HG03196 (cell line): ENCODE results near the gene RGS8.

Experiments
- ATAC-seq: cut with Tn5 transposase; IDR thresholded peaks from one replicate; pipeline ENCODE4 v1.9.1; 2021; ENCODE audit not compliant: unreplicated experiment

The RGS8 gene

DNA sequence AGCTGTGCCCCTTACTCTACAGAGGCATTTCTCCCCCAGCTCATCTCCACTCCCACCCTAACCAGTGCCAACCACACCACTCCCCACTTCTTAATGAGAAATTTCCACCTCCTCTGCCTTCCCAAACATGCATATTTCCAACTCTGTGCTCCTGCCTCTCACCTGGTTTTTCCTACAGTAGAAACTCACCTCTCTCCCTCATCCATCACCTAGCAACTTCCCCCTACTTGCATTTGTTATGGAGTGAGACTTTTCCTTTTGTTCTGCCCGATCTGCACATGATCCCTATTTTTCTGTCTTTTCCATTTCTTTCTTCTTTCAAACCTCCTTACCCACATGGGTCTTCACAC lies 11.9 kb downstream of the RGS8 start:
- no peak for ATAC-seq

DNA sequence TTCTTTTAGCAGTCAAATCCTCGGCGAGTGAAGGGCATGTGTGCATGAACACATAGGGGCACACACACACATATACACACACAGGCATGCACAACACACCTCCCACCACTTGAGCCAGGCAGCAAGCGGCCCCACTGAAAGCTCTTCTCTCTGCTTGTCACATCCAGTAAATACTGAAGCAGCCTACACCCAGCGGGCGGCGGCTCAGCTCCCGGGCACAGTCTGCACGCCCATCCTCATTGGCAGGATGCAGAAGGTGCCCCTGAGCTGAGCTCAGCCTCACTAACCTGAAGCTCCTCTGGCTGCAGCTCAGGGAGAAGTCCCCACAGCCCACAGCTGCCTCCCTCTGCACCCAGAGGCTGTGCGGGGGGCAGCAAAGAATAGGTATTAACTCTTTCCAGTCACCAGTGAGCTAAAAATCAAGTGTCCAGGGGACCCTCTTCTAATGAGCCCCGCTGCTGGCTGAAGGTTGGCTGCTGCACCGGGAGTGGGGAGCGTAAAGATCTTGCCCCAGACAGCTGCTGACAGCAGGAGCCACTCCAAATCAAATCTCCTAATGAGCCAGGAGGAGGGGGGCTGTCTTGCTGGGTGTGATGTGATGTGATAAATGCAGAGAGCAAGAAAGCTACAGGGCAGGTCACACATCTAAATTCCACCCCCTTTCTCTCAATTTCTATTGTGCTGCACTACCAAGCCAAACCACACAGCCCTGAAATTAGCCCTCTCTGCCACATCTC lies 12.5 kb downstream of the RGS8 start:
- ATAC-seq, result no peak

DNA sequence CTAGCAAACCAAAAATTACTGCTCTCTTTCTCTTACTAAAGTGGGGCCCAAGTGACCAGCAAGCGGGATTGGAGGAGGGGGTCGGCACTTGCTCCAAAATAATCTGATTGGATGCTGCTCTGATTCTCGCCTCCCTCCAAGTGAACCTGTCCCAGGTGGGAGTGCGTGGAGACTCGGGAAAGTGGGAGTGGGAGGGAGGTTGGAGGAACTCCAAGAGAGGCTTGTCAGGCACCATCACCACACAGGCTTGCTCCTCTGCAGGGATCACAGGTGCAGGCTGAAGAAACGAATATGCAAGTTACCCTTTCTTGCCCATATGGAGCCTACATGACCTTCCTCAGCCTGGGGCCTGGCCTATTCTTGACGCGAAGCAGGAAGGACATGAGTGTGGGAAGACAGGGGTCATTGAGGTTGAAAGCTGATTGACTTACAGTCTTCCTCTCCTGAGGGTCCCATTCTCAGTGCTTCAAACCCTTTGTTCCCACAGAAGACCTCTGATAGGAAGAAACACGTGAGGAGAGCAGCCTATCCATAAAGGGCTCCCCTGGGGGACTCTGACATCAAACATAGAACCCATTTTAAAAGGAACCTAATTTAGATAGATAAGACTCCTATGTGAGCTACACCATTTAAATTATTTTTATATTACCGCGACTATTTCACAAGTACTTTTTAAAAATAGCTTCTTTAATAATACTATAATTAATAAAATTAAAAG lies 14.2 kb downstream of the RGS8 start:
- no peak for ATAC-seq

DNA sequence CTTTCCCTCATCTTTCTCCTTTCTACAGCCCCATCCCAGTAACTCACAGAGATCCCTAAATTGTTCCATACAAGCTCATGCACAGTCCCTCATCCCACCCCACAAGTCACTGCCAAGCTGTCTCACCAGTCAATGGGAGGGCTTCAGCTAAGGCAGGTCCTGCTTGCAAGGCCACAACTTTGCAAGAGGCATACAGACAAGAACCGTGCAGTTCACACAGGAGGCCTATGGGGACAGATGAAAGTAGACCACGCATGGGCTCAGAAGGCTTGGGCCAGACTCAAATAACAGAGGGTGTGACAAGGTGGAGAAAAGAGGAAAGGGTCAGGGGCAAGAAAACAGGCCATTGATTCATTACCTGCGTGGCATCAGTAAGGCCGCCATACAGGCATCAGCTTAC lies 15.1 kb downstream of the RGS8 start:
- ATAC-seq, result no peak

DNA sequence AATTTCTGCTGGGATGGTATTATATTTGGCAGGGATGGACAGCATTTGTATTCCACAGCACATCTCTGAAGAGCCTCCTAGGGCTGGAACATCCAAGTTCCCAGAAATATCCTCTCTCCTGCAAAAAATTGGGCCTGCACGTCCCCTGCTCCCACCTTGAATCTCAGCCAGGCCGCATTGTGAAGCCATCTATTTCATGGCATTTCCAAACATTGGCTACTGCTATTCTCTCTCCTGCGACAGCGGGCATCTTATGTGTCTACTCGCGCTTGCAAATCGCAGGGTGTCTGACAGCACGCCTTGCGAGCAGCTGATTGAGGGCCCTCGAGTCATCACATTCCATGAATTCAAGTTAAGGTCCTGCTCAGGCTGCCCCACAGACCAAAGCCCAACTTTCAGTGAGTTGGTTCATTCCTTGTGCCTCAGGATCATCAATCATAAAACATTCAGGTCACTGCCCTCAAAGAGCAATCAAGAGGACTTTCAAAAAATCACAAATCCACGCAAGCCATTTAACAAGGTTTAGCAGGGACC lies 15.8 kb downstream of the RGS8 start:
- ATAC-seq, result no peak

DNA sequence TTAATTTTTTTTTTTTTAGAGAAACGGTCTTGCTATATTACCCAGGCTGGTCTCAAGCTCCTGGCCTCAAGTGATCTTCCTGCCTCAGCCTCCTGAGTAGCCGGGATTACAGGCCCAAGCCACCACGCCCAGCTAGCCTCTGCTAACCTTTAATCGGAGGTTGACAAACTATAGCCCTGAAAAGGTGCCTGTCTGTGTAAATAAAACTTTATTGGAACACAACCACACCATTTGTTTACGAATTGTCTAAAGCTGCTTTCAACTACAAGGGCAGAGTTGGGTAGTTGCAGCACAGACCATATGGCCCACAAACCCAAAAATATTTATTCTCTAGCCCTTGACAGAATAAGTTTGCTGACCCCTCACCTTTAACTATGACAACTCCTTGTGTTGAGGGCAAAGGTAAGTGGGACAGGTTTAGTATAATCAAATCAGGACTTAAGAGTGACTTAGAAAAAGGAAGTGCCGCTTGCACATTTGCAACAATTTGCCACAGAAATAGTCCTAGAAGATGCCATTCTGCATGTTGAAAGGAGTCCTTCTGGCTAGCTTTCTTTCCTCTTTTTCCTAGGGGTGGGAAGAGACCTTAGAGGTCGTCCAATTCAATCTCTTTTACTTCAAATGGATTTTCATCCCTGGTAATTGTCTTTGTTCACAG lies 16.4 kb downstream of the RGS8 start:
- no peak for ATAC-seq

DNA sequence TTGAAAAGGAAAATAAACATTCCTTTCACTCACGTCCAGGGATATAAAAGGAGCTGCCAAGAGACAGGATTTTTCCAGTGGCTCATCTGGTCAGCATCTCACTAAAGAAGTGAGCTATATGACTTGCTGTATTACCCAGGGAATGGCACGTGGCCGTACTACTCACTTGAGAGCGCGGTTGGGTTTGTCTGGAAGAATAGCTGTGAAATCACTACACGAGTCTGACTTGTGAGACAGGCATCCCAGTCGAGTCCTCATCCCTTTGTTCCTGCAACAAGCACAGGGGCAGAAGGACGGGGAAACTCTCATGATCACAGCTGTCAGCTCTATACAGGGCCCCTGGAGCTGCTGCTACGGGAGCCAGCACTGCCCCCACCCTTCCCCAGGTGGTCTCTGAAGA lies 17.7 kb downstream of the RGS8 start:
- no peak for ATAC-seq

DNA sequence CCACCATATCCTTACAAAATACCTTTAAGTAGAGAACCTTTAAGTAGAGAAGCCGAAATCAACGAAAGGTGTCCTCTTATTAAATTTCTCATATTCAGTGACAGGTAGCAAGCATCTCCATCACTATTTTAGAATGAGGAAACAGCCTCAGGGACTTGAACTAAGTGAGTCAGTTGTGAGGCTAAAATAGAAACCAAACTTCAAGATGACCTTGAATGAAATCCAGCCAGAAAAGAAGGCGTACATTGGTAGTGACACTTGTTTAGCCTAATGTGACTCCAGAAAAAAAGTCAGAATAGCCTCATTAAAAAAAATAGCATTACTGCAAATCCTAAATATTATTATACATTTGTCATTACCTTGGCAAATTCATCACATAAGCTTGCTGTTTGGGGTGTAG lies 20.1 kb downstream of the RGS8 start:
- ATAC-seq, result no peak

DNA sequence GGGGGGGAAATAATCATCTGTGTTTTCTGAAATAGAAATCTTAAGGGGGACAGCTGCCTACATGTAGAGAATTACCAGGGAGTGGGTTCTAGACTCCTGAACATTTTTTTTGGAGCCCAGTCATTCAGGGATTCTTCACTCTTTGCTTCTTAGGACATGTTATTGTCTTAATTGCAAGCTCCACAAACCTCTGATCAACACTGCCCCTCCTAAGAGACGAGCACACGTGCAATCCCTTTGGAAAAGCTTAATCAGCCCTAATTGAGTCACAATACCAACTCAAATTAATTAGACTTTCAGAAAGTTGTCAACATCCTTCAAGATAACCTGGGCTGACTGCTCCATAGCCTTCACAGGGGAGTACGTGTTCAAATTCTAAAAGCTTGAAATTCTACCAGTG lies 21.4 kb downstream of the RGS8 start:
- ATAC-seq, result no peak

DNA sequence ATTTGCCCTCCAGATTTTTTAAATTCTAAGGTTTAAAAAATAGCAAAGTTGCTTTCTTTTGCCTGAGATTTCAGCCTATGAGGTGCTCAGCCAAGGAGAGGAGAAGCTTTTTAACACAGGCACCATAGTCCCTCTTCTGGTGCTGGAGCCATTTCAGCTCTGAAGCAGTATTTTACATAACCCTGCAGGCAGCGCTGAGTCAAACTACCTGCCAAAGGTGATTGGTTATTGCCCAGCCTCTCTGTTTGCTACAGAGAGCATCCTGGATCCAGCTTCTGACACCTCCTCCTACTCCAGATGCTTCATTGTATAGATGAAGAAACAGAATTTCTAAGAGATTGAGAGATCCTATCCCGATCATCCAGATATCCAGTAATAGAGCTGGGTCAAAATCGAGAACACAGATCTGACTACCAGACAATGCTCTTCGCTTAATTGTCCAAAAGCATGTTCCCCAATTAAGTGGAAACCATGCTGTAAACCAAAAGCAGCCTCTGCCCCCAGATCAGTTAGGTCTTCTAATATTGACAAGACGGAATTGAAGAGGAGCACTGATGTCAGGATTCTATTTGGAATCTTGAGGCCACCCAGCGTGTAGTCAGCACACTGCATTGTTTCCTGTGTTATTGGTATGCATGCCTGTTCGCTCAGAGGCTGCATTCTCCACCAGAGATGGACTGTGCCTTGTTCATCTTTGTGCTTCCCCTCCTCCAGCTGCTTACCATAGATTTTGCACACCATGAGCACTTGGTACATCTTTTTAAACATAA lies 22.1 kb downstream of the RGS8 start:
- no peak for ATAC-seq

DNA sequence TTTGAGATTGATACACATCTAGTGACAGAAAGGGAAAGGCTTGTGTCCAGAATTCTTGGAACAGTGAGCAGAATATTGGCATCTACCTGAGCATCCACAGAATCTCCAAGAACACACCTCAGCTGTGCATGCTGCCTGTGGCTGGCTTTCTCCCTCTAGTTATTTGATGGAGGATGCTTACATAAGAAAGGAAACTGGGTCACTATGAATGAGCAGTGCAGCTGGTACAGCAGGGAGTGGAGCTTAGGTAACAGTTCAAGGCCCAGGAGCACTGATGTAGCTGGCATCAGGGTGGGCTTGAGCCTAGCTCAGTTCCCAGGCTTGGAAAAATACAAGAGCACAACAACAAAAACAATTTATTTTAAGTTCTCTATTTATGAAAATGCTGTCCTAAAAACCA lies 26.3 kb downstream of the RGS8 start:
- ATAC-seq, result no peak

DNA sequence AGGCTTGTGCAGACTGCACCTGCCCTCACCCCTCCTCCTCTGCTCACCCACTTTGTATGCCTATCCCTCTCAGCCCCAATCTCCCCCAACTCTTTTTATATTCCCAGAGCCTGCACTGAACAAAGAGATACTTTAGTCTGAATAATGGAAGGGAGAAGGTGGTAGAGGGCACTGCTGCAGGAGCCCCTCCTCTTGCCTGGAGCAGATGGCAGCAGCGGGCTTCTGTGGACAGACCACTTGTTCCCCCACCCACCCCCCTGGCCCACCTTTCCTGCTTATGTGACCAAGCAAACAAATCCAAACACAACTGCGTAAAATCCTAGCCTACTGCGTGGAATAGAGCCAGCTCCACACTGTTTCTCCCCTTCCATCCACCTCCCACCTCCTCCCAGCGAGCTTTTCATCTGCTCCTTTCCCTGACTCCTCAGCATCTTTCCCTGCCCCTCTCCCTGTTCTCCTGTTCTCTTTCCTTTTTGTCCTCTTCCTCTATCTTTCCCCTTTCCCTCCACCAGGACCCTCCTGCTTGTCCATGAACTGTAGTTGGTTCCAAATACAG lies 27.5 kb downstream of the RGS8 start:
- ATAC-seq, result no peak

DNA sequence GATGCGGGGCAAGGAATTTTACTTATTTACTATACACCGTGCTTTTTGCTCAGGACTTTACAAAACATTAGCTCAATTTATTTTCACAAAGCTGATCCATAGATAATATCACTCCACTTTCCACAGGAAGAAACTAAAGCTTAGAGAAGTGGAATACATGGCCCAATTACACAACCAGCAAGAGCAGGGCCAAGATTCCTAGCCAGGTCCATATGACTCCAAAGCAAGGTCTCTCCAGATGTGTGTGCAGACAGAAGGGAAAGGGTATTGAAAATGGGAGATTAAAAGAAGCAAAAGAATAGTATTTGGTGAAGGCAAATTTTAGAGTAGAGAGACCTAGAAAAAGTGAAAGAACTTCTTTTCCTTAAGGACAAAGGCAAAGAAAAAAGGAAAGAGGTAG lies 30.4 kb downstream of the RGS8 start:
- no peak for ATAC-seq

DNA sequence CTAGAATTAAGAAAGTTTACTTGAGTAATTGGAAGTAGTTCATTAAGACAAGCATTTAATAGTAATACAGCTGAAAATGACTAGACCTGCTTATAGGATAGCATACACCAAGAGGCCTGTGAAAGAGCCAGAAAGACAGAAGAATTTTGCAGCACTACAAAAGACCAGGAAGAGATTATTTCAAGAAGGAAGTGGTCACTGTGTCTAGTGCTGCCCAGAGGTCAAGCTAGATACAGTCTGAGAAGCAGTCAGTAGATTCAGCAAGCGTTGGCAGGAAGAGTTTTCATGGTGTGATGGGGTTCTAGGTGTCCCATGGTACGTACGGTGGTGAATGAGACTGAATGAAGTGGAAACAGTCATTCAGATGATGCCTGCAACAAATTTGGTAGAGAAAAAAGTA lies 31.5 kb downstream of the RGS8 start:
- no peak for ATAC-seq

DNA sequence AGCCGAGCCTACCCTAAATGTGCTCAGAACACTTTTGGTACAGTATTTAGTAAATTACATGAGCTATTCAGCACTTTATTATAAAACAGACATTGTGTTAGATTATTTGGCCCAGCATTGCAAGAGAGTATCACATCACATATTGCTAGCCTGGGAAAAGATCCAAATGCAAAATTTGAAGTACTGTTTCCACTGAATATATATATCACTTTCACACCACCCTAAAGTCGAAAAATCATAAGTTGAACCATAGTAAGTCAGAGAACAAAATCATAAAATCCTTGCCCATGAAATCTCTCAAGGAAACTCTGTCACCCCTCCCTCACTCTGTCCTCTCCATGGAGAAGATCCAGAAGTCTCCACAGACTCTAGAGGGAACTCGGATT lies 33.1 kb downstream of the RGS8 start:
- no peak for ATAC-seq

DNA sequence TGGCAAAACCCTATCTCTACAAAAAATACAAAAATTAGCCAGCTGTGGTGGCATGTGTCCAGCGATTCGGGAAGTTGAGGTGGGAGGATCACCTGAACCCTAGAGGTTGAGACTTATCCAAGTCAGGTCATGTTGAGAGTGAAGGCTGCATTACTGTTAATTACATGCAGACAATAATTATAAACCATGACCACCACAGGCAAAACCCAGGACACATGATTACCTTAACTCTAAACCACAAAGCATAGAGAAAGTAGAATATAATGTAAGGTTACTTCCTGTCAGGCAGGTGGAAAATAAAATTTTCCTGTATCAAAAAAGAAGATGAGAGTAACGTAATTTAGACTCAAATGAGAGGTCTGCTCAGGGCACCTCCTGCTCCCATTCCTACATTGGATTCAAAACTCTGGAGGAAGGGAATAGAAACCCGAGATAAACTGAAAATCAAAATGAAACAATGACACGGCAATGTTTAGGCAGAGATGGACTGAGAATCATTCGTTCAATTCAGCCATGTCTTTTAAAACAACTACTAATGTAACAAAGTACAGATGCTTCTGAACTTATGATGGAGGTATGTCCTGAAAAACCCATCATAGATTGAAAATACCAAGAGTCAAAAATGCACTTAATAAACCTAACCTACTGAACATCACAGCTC lies 33.6 kb downstream of the RGS8 start:
- ATAC-seq, result no peak

DNA sequence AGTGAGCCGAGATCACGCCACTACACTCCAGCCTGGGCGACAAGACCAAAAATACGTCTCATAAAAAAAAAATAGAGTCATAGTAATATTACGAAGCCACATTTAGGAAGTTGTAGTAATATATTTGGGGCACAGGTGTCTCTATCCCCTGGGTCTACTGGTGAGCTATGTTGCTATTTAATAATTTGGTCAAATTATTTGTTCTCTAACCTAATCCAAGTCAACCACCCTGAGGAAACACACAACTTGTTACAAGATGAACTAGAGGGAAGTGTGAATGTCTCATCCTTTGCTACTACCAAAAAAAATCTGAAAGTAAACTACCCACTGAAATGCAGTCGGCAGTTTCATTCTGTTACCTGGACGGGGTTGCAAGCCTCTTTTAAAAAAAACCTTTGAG lies 35.3 kb downstream of the RGS8 start:
- peak; percentile 52 for ATAC-seq

DNA sequence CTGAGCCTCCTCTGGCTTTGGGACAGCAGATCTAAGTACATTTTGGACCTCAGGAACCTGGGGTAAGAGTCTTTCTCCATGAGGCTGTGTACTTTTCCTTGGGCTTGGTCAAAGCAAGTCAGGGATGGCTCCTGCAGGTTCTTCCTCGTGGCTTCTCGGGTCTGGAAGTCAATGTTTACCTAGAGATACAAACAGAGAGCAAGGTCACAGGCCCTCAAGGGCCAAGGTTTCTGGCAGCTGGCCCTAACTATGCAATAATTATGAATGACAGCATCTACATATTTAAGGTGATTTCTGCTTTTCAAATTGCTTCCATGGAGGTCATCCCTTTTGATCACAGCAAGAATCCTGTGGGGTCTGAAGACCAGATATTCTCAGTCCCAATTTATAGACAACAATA lies 37.6 kb downstream of the RGS8 start:
- no peak for ATAC-seq

DNA sequence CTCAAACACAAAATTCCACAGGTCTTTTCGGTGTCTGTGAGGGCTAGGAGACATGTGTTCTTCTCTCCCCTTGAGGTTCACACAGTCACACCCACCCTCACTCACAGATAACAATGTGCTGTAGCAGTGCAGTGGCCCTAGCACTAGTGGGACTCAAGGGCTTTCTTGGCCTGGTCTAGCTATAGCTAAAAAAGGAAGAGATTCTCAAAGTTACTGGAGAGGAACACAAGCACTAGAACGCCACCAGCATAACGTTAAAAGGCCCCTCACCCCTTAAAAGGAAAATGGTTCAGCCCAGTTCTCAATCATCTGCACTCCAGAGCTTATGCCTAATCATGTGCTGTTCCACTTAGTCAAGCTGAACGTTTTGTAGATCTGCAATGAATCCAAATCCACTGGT lies 39.5 kb downstream of the RGS8 start:
- no peak for ATAC-seq

DNA sequence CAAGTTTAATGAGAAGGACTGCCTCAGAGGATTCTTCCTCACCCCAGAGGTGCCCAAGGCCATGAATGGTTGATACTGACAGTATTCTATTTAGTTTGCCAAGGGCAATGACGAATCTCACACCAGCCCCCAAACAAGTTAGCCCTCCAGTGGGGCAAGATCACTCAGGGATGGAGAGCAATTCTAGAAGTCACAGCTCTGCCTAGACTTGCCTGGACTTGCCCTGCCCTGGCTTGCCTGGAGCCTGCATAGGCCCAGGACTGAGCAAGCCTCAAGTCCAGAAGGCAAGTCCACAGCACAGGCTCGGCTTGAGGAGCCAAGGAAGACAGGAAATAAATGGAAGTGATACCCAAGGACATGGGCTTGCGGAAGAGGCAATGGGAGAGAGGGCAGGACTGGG lies 40.7 kb downstream of the RGS8 start:
- no peak for ATAC-seq

DNA sequence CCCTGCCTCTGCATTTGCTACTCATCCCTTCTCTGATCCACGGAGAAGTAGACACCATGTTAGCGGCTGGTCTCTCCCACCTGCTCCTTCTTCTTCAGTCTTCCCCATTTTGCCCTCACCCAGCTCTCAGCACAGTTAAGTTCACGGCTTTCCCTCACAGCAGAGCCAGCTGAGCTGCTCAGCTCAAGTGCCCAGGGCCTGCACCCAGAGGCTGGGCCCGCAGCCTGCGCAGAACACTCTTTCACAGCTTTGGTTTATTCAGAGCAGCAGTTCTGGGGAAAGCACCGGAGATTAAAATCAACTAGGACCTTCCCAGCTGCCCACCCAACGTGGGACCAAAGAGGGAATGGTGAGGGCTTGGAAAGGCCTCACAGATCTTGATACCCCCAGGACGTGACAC lies 41.9 kb downstream of the RGS8 start:
- ATAC-seq, result no peak
